Measurements from ENCODE around the gene KCNC4.

Gene KCNC4

DNA sequence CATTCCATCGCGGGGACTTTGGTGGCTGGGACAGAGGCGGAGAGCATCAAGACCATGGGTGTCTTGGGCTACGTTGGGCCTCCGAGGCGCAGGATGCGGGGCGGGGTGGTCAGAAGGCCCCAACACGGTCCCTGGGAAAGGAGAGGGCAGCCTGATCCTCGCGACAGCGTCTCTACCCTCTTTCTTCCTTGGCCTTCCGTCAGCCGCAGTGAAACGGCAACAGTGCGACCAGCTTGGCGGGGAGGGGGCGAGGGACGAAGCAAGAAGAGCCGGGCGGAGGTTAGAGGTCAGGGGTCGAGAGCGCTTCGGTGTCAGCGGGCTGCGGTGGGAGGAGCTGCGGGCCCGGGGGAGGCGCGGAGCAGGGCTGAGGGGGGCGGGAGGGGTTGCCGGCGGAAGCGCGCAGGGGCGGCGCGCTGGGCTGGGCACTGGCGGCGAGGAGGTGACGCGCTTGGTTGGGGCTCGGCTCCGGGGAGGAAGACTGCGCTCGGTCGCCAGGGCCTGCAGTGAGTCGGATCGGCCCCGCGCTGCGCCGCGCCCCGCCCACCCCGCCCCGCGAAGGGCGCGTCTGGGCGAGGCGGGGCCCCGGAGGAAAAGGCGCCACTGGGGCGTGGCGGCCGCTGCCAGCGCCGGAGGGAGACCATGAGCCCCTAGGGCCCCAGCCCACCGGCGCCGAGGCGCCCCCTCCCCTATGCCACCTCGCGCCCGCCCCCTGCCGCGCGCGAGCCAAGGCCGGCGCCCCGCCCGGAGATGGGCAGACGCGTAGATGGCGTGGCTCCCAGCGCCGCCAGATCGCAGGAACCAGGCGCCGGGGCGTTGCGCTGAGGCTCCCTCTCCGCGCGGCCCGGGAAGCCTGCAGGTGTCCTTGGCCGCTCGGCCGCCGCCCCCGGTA is at the start of gene KCNC4:
Gene KCNC4, plus strand, starts transcription at position 600 of the 889 bp plus-strand sequence. CDS start 1,186 bp downstream, outside the sequence.
- DNase-seq: peak; percentile 36

- DNase-seq: no peak
These were observed 49.5 kb upstream of the KCNC4 start for GRCh38 chr1:110160538-110161100.

- no peak for DNase-seq
These were observed 48.9 kb upstream of the KCNC4 start for GRCh38 chr1:110161165-110161564.

- no peak for DNase-seq
These were observed 48.3 kb upstream of the KCNC4 start for GRCh38 chr1:110161849-110162248.

DNA sequence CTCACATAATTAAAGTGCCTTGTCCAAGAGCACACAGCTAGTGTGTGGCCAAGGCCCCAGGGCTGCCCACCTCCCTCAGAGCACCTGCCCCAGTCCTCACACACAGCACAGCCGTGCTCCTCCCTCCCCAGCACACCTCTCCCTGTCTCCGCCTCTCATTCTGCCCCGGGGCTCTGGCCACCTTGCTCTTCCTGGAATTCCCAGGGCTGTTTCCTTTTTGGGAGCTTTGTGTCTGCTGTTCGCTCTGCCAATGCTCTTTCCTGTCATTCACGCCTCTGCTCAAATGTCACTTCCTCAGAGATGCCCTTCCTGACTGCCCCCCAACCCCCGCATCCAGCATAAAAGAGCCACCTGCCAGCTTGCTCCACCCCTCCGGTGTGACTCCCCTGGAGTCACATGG is 46.5 kb upstream of the KCNC4 start:
- DNase-seq: no peak

- no peak for DNase-seq
These were observed 45.3 kb upstream of the KCNC4 start for GRCh38 chr1:110164725-110165350.

DNA sequence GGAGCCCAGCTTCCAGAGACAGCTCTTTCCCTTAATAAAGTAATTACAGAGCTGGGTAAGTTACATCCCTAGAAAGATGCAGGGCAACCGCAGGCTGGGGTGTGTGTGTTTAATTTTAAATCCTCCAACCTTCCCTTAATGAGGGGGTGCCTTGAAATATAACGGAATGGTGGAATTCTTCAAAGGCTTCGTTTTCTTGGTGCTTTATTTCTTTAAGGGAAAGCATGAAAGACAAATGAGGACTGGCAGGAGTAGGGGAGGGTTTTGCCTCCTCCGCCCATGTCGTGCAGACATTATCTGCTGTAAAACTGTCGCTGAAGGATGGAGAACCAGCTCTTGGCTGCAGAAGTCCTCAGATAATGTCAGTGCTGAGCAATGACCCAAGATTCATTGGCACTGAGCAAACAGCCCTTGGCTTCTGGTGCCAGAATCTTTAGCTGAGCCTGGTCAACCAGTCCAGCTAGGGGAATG is 44.3 kb upstream of the KCNC4 start:
- DNase-seq: no peak

- no peak for DNase-seq
These were observed 43.3 kb upstream of the KCNC4 start for GRCh38 chr1:110166861-110167260.

GRCh38 chr1:110170766-110171733 is 39.1 kb upstream of the KCNC4 start:
- DNase-seq: no peak

DNA sequence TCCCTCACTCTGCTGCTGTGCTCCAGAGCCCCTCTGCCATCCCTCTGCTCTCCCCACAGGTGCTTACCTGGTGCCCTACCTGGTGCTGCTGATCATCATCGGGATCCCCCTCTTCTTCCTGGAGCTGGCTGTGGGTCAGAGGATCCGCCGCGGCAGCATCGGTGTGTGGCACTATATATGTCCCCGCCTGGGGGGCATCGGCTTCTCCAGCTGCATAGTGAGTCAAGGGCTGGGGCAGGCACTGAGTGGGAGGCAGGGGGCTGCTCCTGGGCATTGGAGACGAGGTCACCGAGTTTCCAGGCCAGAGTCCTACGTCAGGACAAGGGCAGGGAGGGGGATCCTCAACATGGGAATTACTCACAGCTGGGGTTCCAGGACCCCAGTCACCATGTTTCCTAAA is 38.1 kb upstream of the KCNC4 start:
- no peak for DNase-seq

GRCh38 chr1:110173466-110174105 is 36.5 kb upstream of the KCNC4 start:
- DNase-seq: no peak

DNA sequence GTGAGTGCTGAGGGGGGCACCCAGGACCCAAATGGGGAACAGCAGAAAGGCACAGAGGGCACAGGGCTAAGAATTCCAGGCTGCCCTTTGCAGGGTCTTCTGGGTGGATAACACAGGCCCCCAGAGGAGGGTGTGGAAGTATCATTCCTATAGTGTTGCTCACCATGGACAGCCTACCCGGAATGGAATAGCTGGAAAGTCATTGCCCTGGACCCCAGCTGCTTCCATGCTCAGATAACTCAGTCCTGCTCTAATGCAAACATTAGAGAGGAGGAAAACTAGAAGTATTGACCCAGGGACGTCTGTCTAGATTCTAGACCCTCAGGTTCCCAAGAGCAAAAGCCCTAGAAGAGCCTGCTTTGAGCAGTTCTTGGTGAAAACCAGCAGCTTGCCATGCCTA is 35.2 kb upstream of the KCNC4 start:
- no peak for DNase-seq

GRCh38 chr1:110176299-110176956 is 33.7 kb upstream of the KCNC4 start:
- no peak for DNase-seq

DNA sequence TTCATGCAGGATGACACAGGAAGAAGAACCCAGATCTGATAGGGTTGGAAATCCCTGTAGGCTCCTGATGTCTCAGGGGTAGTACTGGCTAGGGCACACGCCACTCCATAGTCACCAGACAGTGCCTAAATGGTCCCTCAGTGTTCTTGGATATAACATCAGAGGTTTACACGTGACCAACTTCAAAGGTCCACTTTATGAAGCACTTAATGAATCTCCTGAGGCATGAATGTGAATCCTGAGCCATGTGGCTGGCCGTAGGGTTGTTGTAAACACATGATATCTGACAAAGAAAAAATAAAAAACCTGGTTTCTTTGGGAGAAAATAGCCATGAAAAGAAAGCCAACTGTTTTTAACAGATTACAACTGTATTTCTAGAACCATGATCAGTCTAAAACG is 32.3 kb upstream of the KCNC4 start:
- DNase-seq: no peak

- DNase-seq: no peak
These were observed 26.4 kb upstream of the KCNC4 start for GRCh38 chr1:110183642-110184167.

GRCh38 chr1:110184446-110184845 is 25.7 kb upstream of the KCNC4 start:
- no peak for DNase-seq

DNA sequence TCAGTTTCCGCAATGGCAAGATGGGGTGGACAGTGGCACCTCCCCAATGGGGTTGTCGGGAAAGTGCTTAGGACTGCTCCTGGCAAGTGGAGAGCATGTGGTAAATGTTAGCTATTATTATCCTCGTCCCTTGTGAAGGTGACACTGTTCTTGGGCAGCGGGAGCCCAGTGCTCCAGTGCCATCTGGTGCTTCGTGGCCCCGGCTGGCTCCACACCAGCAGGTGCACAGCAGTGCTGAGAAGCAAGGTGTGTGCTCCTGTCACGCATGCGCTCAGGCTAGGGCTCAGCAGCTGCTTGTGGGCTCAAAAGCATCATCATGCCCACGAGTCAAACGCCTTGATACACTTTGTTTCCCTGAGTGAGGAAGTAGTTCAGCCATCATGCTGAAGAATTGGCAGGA is 24.9 kb upstream of the KCNC4 start:
- DNase-seq: no peak

DNA sequence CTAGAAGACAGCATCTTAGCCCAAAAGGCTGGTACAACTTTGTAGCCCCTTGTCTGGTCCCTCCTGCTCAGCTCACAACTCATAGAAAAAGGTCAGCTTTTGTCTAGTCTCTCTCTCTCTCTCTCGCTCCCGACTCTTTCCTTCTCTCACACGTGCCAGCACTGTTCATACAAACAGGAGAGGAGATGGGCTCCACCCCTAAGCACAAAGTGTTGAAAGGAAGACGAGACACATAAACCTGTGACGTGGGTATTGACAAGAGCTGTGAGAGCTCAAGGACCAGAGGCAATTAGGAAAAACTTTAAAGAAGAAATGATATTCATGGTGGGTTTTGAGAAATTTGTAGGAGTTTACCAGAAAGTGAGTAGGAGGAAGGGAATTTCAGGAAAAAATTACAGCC is 23.6 kb upstream of the KCNC4 start:
- no peak for DNase-seq

GRCh38 chr1:110187139-110187890 is 22.8 kb upstream of the KCNC4 start:
- no peak for DNase-seq

- DNase-seq: no peak
These were observed 22.0 kb upstream of the KCNC4 start for GRCh38 chr1:110188035-110188618.

Measured in T1000 (cell line).